A172 (cell line): ENCODE measurements around the gene MAPKAPK2. TPM values are rescaled to one million over a fixed set of nuclear protein-coding genes. Genes with fewer than 3 reads are reported as not detected.
"Not testable (repeated sequence)": the region's sequence is repeated elsewhere in the genome, so short reads cannot be mapped to it uniquely, and the experiment has no call there.

Experiments
- DNase-seq: peaks from one replicate; pipeline ENCODE4 v3.0.0-alpha.2; 2015; ENCODE audit warnings: low spot score
- total RNA-seq: library from RNA; depleted of rRNA; stranded (reverse); fragments of >200 nt; shearing (Covaris generic); gene quantifications from 2 replicates; pipeline ENCODE4 v1.2.3, GENCODE V29; 2014; rRNA removed

The MAPKAPK2 gene
- total RNA-seq = 46.9 and 48.6 TPM in 2 replicates

- peak; percentile 27 for DNase-seq
Measured at GRCh38 chr1:206684478-206685333, at the start of gene MAPKAPK2. TSS of gene MAPKAPK2 (plus strand) at chr1:206684905. CDS start at chr1:206685230, 325 bp downstream.

- DNase-seq = peak; percentile 88
Measured at GRCh38 chr1:206635080-206635977, 49.4 kb upstream of the MAPKAPK2 start, which contains the start of gene DYRK3. TSS of gene DYRK3 (plus strand) at chr1:206635536. CDS start at chr1:206635704, 168 bp downstream.

DNA sequence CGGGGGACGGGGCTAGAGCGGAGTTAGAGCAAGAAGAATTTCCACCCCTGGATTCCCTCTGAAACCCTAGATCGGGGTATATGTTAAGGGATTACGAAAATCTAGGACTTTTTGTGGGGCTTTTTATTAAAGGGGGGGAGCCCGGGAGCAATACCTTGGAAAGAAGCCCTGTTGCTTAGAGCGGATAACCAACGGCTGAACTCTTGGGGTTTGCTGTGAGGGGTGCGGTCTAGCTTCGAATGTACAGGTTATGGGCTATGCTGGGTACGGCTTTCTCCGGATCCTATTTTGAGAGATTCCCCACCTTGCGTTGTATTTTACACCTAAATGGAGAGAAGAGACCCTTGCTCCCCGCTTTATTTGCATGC is 48.7 kb upstream of the MAPKAPK2 start:
- DNase-seq = peak; percentile 36

GRCh38 chr1:206636671-206637070 is 48.0 kb upstream of the MAPKAPK2 start:
- no peak for DNase-seq

- DNase-seq = no peak
Measured at GRCh38 chr1:206637605-206638004, 47.1 kb upstream of the MAPKAPK2 start.

DNA sequence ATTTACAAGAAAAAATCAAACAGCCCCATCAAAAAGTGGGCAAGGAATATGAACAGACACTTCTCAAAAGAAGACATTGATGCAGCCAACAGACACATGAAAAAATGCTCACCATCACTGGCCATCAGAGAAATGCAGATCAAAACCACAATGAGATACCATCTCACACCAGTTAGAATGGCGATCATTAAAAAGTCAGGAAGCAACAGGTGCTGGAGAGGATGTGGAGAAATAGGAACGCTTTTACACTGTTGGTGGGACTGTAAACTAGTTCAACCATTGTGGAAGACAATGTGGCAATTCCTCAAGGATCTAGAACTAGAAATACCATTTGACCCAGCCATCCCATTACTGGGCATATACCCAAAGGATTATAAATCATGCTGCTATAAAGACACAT is 42.6 kb upstream of the MAPKAPK2 start:
- not testable (repeated sequence) for DNase-seq

- no peak for DNase-seq
Measured at GRCh38 chr1:206643118-206643698, 41.5 kb upstream of the MAPKAPK2 start.

GRCh38 chr1:206646504-206646903 is 38.2 kb upstream of the MAPKAPK2 start:
- no peak for DNase-seq

DNA sequence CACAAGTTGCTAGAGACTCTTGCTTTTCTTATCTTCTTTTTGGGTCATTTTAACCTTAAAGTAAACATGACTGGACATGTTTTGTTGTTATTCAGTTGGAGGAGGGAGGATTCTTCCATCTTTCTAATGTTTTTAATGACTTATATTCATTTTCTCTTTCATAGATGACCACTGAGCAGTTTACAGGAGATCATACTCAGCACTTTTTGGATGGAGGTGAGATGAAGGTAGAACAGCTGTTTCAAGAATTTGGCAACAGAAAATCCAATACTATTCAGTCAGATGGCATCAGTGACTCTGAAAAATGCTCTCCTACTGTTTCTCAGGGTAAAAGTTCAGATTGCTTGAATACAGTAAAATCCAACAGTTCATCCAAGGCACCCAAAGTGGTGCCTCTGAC is 37.5 kb upstream of the MAPKAPK2 start:
- no peak for DNase-seq

DNA sequence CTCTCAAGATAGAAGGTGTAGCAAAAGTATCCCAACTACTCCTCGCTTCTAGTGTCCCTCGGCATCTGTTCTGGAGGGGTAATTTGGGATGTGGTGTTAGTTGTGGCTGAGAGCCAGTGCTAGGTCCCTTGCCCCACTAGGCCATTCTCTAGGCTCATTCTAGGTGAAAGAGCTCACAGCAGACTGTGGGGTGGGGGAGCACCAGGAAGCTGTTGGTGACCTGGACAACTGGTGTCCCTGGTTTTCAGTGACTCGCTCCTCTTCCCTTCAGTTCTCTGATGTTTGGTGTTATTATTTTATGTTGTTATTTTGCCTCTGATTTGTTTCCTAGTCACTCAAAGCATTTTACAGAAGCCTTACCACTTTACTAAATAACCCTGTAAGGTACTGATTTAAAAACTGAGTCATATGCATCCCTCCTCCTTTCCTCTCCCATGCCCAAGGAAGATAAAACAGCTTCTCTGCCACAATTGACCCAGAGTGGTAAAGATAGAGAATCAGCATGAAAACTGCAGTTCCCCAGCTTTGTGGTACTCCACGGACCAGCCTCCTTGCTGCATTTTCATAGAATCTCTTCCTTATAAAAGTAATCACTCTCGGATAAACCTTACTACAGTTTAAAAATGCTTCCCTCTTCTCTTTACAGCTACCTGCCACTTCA is 35.3 kb upstream of the MAPKAPK2 start:
- DNase-seq = no peak

- no peak for DNase-seq
Measured at GRCh38 chr1:206651014-206651413, 33.7 kb upstream of the MAPKAPK2 start.

GRCh38 chr1:206651958-206652890 is 32.5 kb upstream of the MAPKAPK2 start:
- DNase-seq = no peak

- DNase-seq = no peak
Measured at GRCh38 chr1:206653715-206654459, 30.8 kb upstream of the MAPKAPK2 start.

GRCh38 chr1:206654828-206655227 is 29.9 kb upstream of the MAPKAPK2 start:
- no peak for DNase-seq

DNA sequence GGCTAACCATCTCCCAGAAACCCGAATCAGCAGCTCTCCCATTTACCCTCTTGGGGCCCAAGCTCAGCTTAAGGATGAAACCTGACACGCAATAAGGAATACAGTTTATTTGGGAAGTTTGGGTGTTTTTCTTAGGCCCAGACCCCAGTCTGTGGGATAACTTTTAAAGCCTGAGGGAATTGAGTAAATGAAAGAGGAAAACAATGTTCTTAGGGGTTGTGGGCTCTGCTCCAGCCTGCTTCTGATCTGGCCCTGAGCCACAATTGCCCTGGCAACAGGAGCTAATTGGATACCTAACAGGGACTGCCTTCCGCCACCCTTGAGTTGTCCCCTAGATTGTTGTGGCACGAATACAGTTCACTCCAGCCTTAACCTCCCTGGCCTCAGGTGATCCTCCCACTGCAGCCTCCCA is 29.2 kb upstream of the MAPKAPK2 start:
- no peak for DNase-seq

DNA sequence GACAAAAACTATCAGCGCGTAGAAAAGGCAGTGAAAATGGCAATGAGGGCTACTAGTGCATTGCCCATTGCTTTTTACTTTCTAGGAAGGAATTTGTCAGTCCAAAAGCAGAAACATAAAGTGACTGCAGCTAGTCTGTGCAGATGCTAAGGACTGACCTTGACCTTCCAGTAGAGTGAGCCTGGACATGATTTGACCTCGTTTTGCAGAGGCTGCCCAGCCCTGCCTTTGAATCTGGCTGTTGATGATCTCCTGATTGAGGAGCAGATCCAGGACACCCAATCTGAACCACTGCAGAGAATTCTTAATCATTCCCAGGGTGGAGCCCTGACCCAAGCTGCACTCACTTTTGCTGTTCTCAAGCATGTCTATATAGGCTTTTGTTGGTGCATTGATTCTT is 27.8 kb upstream of the MAPKAPK2 start:
- DNase-seq = no peak

- DNase-seq = no peak
Measured at GRCh38 chr1:206657751-206658150, 27.0 kb upstream of the MAPKAPK2 start.

DNA sequence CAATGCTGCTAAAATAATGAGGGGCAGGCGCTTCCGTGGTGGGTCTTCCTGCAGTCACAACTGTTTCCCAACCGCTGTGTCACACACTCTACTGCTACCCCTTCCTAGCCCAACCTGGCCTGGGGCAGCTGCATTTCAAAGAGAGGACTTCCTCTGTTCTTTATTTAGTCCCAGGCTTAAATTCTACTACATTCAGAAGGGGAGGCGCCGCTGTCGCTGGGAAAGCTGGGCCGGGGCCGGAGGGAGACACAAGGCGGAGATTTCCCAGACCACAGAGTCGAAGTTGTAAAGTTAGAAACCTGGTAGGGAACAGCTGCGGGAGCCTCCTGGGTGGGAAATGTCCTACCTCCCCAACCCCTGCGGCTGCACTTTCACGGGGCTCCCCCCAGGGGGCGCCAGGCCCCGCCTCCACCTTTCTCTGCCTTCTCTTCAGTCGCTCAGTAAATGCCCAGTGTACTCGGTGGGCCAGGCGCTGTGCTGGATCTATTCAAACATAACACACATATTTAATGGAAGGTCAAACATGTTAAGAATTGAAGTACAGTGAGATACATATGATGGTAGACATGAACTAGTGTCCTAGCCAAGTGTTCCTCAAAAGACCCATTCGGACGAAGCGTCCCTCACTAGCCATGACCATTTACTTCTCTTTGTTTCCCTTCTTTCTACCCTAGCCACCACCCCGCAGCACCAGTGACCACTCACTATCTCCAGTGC is 26.3 kb upstream of the MAPKAPK2 start:
- no peak for DNase-seq

GRCh38 chr1:206658981-206659273 is 25.8 kb upstream of the MAPKAPK2 start:
- no peak for DNase-seq
